MM.1S (cell line): ENCODE results near the gene TSPAN11.

ENCODE experiments used
- EZH2 ChIP-seq: fragments of 300-600 bp; sonication (generic); optimal IDR thresholded peaks from 2 replicates; pipeline ENCODE3; 2017; ENCODE audit warnings: low read depth, mild to moderate bottlenecking, antibody characterized with exemption, low read length, mixed read lengths
- TF ChIP-seq, protein P1 (sequence below): fragments of 300-600 bp; sonication (generic); IDR thresholded peaks from 2 replicates; pipeline ENCODE4 v1.5.1; 2016; ENCODE audit warnings: antibody characterized with exemption, low read length, mixed read lengths

DNA sequence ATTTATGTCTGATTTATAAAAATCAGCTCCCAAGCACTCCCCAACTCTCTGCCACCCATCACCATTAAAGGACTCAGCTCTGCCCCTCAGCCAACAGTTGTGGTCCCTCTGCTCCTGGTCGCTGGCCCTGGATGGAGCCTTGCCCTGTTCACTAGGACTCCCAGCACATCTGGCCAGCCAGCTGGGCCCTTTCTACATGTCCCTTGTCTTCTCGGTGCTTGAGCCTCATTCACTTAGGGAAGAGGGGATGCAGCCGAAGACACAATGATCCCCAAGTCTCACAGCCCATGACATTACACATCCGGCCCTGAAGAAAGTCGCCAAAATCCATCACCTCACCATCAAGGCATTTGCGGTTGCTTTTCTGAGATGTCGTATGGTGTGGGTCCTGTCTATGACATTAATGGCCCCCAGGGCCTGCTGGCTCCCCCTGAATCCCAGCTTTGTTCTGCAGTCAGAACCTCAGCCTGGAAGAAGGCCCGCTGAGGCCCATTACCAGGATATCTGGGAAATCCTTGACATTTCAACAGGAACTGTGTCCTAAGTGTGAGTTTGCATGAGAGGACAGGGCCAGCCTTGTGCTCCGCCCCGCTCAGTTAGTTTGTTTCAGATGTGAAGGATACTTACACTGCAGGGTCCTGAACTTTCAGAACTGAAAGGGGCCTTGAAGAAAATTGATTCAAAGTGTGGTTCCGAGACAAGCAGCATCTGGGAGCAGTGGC lies 19.1 kb downstream of the TSPAN11 start:
- TF ChIP-seq, protein P1, sequence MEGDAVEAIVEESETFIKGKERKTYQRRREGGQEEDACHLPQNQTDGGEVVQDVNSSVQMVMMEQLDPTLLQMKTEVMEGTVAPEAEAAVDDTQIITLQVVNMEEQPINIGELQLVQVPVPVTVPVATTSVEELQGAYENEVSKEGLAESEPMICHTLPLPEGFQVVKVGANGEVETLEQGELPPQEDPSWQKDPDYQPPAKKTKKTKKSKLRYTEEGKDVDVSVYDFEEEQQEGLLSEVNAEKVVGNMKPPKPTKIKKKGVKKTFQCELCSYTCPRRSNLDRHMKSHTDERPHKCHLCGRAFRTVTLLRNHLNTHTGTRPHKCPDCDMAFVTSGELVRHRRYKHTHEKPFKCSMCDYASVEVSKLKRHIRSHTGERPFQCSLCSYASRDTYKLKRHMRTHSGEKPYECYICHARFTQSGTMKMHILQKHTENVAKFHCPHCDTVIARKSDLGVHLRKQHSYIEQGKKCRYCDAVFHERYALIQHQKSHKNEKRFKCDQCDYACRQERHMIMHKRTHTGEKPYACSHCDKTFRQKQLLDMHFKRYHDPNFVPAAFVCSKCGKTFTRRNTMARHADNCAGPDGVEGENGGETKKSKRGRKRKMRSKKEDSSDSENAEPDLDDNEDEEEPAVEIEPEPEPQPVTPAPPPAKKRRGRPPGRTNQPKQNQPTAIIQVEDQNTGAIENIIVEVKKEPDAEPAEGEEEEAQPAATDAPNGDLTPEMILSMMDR = no peak
- TF ChIP-seq EZH2 = no peak
